ENCODE data around the gene SPINT2. TPM values are rescaled to one million over a fixed set of nuclear protein-coding genes. Genes with fewer than 3 reads are reported as not detected.
"Not testable (repeated sequence)": the region's sequence is repeated elsewhere in the genome, so short reads cannot be mapped to it uniquely, and the experiment has no call there.

Gene SPINT2
- total and polyA plus RNA-seq, 7 experiments from 2014 or later = 35.5 to 139 (median 40.9) TPM

DNA sequence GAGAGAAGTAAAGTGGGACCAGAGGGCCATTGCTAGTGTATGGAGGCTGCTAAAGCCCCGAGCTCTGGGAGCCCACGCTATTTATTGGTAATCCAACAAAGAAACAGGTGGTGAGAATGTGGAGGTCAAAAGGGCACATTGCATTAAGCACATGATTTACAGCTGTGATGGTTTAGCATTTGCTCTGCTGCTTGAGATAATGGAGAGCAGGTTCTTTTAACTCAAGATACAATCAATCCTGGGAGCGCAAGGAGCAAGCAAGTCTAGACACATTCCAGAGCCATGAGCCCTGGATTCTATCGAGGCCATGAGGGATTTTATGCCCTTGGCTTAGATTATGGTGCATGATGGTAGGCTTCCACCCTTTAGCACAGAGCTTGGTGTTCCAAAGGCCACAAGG, 74.6 kb downstream of the SPINT2 start:
- not testable (repeated sequence) for H3K4me3 ChIP-seq (ENCODE audit: low read length); H3K9me3 Mint-ChIP-seq; H3K27me3 Mint-ChIP-seq; ATAC-seq; H3K9me3 ChIP-seq (ENCODE audit: control insufficient read depth in 2 of 3, low read length in 3 of 3); H3K27ac ChIP-seq (ENCODE audit: low read depth, low read length); H3K27me3 ChIP-seq (ENCODE audit: control insufficient read depth in 2 of 2, insufficient read depth in 2 of 2, low read length in 2 of 2); H3K36me3 Mint-ChIP-seq; H3K36me3 ChIP-seq (ENCODE audit: control insufficient read depth in 2 of 3, insufficient read depth in 3 of 3, low read length in 3 of 3); DNase-seq; H3K4me1 ChIP-seq (ENCODE audit: control insufficient read depth in 2 of 2, insufficient read depth in 2 of 2, low read length in 2 of 2)
- ChIA-PET POLR2A (interaction anchor here (1.6 kb wide), 1 partner anchor 35 kb away, joined by 4 read pairs; the partner anchor contains the start of gene PSMD8), CTCF (interaction anchor here (0.7 to 1.2 kb wide), 2 partner anchors 69 to 95 kb away, joined by 3 to 4 read pairs; no protein-coding TSS in a partner anchor)
- intact Hi-C loops (cut with micrococcal nuclease) = loop anchor here in 1 of 2 donors (5.0 to 10.0 kb wide), 3 partner anchors 112 to 1484 kb away; partner anchors contain the start of gene ZNF345
- peaks cover 16 to 28% (median 17%) of the 10 kb centered on the region in 7 donors for H3K4me1 Mint-ChIP-seq
- peak overlapping the region in 3 of 10 donors; percentile 45 to 84 (median 47) for H3K4me3 Mint-ChIP-seq
- peak overlapping the region in 3 of 9 donors; percentile 61 to 85 (median 74) for H3K27ac Mint-ChIP-seq

DNA sequence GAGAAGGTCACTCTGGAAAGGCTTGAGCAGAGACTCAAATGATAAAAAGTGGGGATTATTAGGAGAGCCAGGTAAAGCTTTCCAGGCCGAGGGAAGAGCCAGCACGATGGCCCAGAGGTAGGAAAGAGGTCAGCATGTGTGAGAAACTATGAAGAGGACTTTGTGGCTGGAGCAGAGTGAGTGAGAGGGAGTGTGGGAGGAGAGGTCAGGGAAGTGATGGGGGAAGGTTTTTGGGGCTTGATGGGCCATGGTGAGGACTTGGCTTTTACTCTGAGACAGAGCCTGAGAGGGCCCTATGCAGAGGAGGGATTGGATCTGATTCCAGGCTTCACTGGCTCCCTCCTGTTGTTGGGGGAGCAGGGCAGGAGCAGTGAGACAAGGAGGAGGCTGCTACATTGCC, 76.6 kb downstream of the SPINT2 start:
- Mint-ChIP-seq H3K4me3 (no peak overlapping the region), H3K36me3 (peaks cover 0 to 4% (median 0%) of the 10 kb centered on the region in 5 donors), H3K9me3 (no peaks in the 10 kb centered on the region), H3K4me1 (peaks cover 16 to 27% (median 17%) of the 10 kb centered on the region in 7 donors), H3K27ac (no peak overlapping the region), H3K27me3 (no peaks in the 10 kb centered on the region)
- Histone ChIP-seq H3K27me3 (ENCODE audit: control insufficient read depth in 2 of 2, insufficient read depth in 2 of 2, low read length in 2 of 2) (no peaks in the 10 kb centered on the region), H3K36me3 (ENCODE audit: control insufficient read depth in 2 of 3, insufficient read depth in 3 of 3, low read length in 3 of 3) (peaks cover 0 to 9% (median 0%) of the 10 kb centered on the region in 3 experiments), H3K4me1 (ENCODE audit: control insufficient read depth in 2 of 2, insufficient read depth in 2 of 2, low read length in 2 of 2) (peaks cover 3 to 5% of the 10 kb centered on the region in 2 donors), H3K27ac (ENCODE audit: low read depth, low read length) (no peak overlapping the region), H3K9me3 (ENCODE audit: control insufficient read depth in 2 of 3, low read length in 3 of 3) (no peaks in the 10 kb centered on the region), H3K4me3 (ENCODE audit: low read length) (no peak overlapping the region)
- intact Hi-C loops (cut with micrococcal nuclease) = no loop called here
- CTCF ChIA-PET = interaction anchor here (0.6 kb wide), 1 partner anchor 33 kb away, joined by 3 read pairs; the partner anchor contains the start of gene PSMD8
- ATAC-seq = no peak
- POLR2A ChIA-PET = no interaction called here
- DNase-seq = no peak

Other genes starting within 250 kb of the SPINT2 start
- gene DPF1, start 40.4 kb upstream of the SPINT2 start, total RNA-seq = under 1 TPM in 2 of 5 experiments, not detected in 3; 0.46 to 0.51 TPM
- gene DPF1, start 40.4 kb upstream of the SPINT2 start, polyA plus RNA-seq = not detected
- gene PPP1R14A, start 8.2 kb upstream of the SPINT2 start, total RNA-seq = 10 to 100 TPM in 1 of 5 experiments, 1 to 10 TPM in 1, under 1 TPM in 1, not detected in 2; 0.53 to 61.2 (median 2.1) TPM
- gene PPP1R14A, start 8.2 kb upstream of the SPINT2 start, polyA plus RNA-seq = not detected
- under 1 TPM in 1 of 5 experiments, not detected in 4; 0.88 TPM for gene C19orf33, start 39.7 kb downstream of the SPINT2 start, total RNA-seq
- 1 to 10 TPM in 1 of 2 donors, not detected in 1; 1.5 TPM for gene C19orf33, start 39.7 kb downstream of the SPINT2 start, polyA plus RNA-seq
- 10 to 100 TPM; 26.1 to 84.7 (median 38.0) TPM for gene YIF1B, start 51.4 kb downstream of the SPINT2 start, total RNA-seq
- gene YIF1B, start 51.4 kb downstream of the SPINT2 start, polyA plus RNA-seq = 10 to 100 TPM; 45.1 to 47.1 TPM
- 10 to 100 TPM in 3 of 5 experiments, 1 to 10 TPM in 2; 5.7 to 19.9 (median 10.1) TPM for gene KCNK6, start 55.3 kb downstream of the SPINT2 start, total RNA-seq
- gene KCNK6, start 55.3 kb downstream of the SPINT2 start, polyA plus RNA-seq = 1 to 10 TPM; 1.8 to 3.7 TPM
- 10 to 100 TPM in 4 of 5 experiments, 1 to 10 TPM in 1; 5.9 to 20.5 (median 18.1) TPM for gene CATSPERG, start 71.3 kb downstream of the SPINT2 start, total RNA-seq
- gene CATSPERG, start 71.3 kb downstream of the SPINT2 start, polyA plus RNA-seq = 1 to 10 TPM in 1 of 2 donors, under 1 TPM in 1; 0.94 to 5.2 TPM
- gene PSMD8, start 110.0 kb downstream of the SPINT2 start, total RNA-seq = 100 to 1,000 TPM in 1 of 5 experiments, 10 to 100 TPM in 4; 68.4 to 181 (median 75.8) TPM
- gene PSMD8, start 110.0 kb downstream of the SPINT2 start, polyA plus RNA-seq = 100 to 1,000 TPM; 141 to 144 TPM
- gene GGN, start 123.5 kb downstream of the SPINT2 start, total RNA-seq = under 1 TPM in 3 of 5 experiments, not detected in 2; 0.29 to 0.60 (median 0.39) TPM
- not detected for gene GGN, start 123.5 kb downstream of the SPINT2 start, polyA plus RNA-seq
- gene SPRED3, start 124.1 kb downstream of the SPINT2 start, total RNA-seq = 1 to 10 TPM; 1.6 to 2.9 (median 2.6) TPM
- gene SPRED3, start 124.1 kb downstream of the SPINT2 start, polyA plus RNA-seq = under 1 TPM; 0.12 to 0.22 TPM
- 10 to 100 TPM; 33.8 to 56.5 (median 44.7) TPM for gene FAM98C, start 138.5 kb downstream of the SPINT2 start, total RNA-seq
- 10 to 100 TPM; 16.2 to 29.0 TPM for gene FAM98C, start 138.5 kb downstream of the SPINT2 start, polyA plus RNA-seq
- gene RASGRP4, start 161.6 kb downstream of the SPINT2 start, total RNA-seq = 10 to 100 TPM in 1 of 5 experiments, 1 to 10 TPM in 2, under 1 TPM in 2; 0.16 to 32.7 (median 1.3) TPM
- under 1 TPM in 1 of 2 donors, not detected in 1; 0.14 TPM for gene RASGRP4, start 161.6 kb downstream of the SPINT2 start, polyA plus RNA-seq
- 1 to 10 TPM in 4 of 5 experiments, under 1 TPM in 1; 0.29 to 2.6 (median 1.7) TPM for gene RYR1, start 169.1 kb downstream of the SPINT2 start, total RNA-seq
- gene RYR1, start 169.1 kb downstream of the SPINT2 start, polyA plus RNA-seq = not detected